Smooth muscle cell (in vitro differentiated cells): ENCODE data around the gene STK17A. TPM values are rescaled to one million over a fixed set of nuclear protein-coding genes. Genes with fewer than 3 reads are reported as not detected.
"Not testable (repeated sequence)": the region's sequence is repeated elsewhere in the genome, so short reads cannot be mapped to it uniquely, and the experiment has no call there.

ENCODE experiments used
- DNase-seq: peaks from one replicate; lab custom pipeline; 2025; ENCODE audit not compliant: unreplicated experiment; lab: John Stamatoyannopoulos, UW
- H2AFZ ChIP-seq: fragments of 200-600 bp; sonication (generic); 2 replicates; pipeline ENCODE4 v1.6.0; 2016; ENCODE audit warnings: antibody characterized with exemption, low read depth, mild to moderate bottlenecking
- H3F3A ChIP-seq: fragments of 200-600 bp; sonication (generic); 2 replicates; pipeline ENCODE4 v1.6.0; 2017; ENCODE audit warnings: antibody characterized with exemption, low read depth
- H3K27ac ChIP-seq: fragments of 200-600 bp; sonication (generic); 2 replicates; pipeline ENCODE4 v1.5.1; 2016; ENCODE audit warnings: low read depth, mild to moderate bottlenecking
- H3K27me3 ChIP-seq: fragments of 200-600 bp; sonication (generic); 2 replicates; pipeline ENCODE4 v1.6.1; 2016; ENCODE audit warnings: low read depth, mild to moderate bottlenecking
- H3K36me3 ChIP-seq: fragments of 200-600 bp; sonication (generic); 2 replicates; pipeline ENCODE4 v1.5.1; 2016; ENCODE audit warnings: low read depth
- H3K4me1 ChIP-seq: fragments of 200-600 bp; sonication (generic); 2 replicates; pipeline ENCODE4 v1.5.1; 2016; ENCODE audit warnings: low read depth
- H3K4me2 ChIP-seq: fragments of 200-600 bp; sonication (generic); 2 replicates; pipeline ENCODE4 v1.6.0; 2016; ENCODE audit warnings: mild to moderate bottlenecking
- H3K4me3 ChIP-seq: fragments of 200-600 bp; sonication (generic); 2 replicates; pipeline ENCODE4 v1.5.1; 2016; ENCODE audit warnings: mild to moderate bottlenecking
- H3K79me2 ChIP-seq: fragments of 200-600 bp; sonication (generic); 2 replicates; pipeline ENCODE4 v1.6.0; 2016; ENCODE audit warnings: low read depth, mild to moderate bottlenecking
- H3K9ac ChIP-seq: fragments of 200-600 bp; sonication (generic); 2 replicates; pipeline ENCODE4 v1.6.0; 2016; ENCODE audit warnings: low read depth
- H3K9me3 ChIP-seq: fragments of 200-600 bp; sonication (generic); replicated peaks from 2 replicates; pipeline ENCODE4 v1.5.1; 2016; ENCODE audit warnings: low read depth
- H4K20me1 ChIP-seq: fragments of 200-600 bp; sonication (generic); 2 replicates; pipeline ENCODE4 v1.6.0; 2016; ENCODE audit warnings: low read depth
- WGBS: methylation state at CpG from one replicate; pipeline ENCODE4 v1.1.7; 2016; ENCODE audit warnings: low lambda C conversion rate; 5-methylcytosine and 5-hydroxymethylcytosine counted together
- polyA plus RNA-seq: library from polyadenylated mRNA; unstranded; fragments of >200 nt; fragmentation: Nextera tagmentation; extraction: Ambion mirVana; gene quantifications from 2 replicates; pipeline ENCODE4 v1.2.1, GENCODE V29; 2016
- total RNA-seq: library from RNA; depleted of rRNA; stranded (reverse); fragments of >200 nt; gene quantifications from 2 replicates; pipeline ENCODE4 v1.2.3, GENCODE V29; 2014
- TF ChIP-seq, protein P1 (sequence below): fragments of 200-600 bp; sonication (generic); IDR thresholded peaks from 2 replicates; pipeline ENCODE4 v1.5.1; 2017; ENCODE audit warnings: borderline replicate concordance, mild to moderate bottlenecking, antibody characterized with exemption; ENCODE audit not compliant: insufficient read depth, poor library complexity, severe bottlenecking

Gene STK17A
- total and polyA plus RNA-seq, 2 experiments from 2014 or later = 21.0 to 28.2 TPM

GRCh38 chr7:43625453-43625852, 42.5 kb downstream of the STK17A start:
- Histone ChIP-seq H3K4me1 (no peaks in the 10 kb centered on the region), H3K27ac (no peak overlapping the region), H3K4me3 (no peak overlapping the region), H3K79me2 (peaks cover 5% of the 10 kb centered on the region), H3K27me3 (no peaks in the 10 kb centered on the region), H3K36me3 (peaks cover 7% of the 10 kb centered on the region), H2AFZ (no peak overlapping the region), H3K4me2 (no peak overlapping the region), H4K20me1 (peaks cover 10% of the 10 kb centered on the region), H3K9me3 (no peaks in the 10 kb centered on the region), H3F3A (peaks cover 4% of the 10 kb centered on the region), H3K9ac (no peak overlapping the region)
- TF ChIP-seq, protein P1, sequence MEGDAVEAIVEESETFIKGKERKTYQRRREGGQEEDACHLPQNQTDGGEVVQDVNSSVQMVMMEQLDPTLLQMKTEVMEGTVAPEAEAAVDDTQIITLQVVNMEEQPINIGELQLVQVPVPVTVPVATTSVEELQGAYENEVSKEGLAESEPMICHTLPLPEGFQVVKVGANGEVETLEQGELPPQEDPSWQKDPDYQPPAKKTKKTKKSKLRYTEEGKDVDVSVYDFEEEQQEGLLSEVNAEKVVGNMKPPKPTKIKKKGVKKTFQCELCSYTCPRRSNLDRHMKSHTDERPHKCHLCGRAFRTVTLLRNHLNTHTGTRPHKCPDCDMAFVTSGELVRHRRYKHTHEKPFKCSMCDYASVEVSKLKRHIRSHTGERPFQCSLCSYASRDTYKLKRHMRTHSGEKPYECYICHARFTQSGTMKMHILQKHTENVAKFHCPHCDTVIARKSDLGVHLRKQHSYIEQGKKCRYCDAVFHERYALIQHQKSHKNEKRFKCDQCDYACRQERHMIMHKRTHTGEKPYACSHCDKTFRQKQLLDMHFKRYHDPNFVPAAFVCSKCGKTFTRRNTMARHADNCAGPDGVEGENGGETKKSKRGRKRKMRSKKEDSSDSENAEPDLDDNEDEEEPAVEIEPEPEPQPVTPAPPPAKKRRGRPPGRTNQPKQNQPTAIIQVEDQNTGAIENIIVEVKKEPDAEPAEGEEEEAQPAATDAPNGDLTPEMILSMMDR = no peak
- no peak for DNase-seq

- DNase-seq = no peak
- Histone ChIP-seq H3K9me3 (no peaks in the 10 kb centered on the region), H3K36me3 (peaks cover 7% of the 10 kb centered on the region), H3K4me1 (no peaks in the 10 kb centered on the region), H3F3A (peaks cover 4% of the 10 kb centered on the region), H4K20me1 (peaks cover 10% of the 10 kb centered on the region), H3K4me3 (no peak overlapping the region), H3K27ac (no peak overlapping the region), H3K9ac (no peak overlapping the region), H3K27me3 (no peaks in the 10 kb centered on the region), H3K79me2 (peaks cover 5% of the 10 kb centered on the region), H3K4me2 (no peak overlapping the region), H2AFZ (no peak overlapping the region)
- 99% methylated on average over 4 of the region's 4 CpGs for WGBS
- TF ChIP-seq, protein P1 = no peak
Measured at GRCh38 chr7:43625980-43626379, 43.1 kb downstream of the STK17A start.

DNA sequence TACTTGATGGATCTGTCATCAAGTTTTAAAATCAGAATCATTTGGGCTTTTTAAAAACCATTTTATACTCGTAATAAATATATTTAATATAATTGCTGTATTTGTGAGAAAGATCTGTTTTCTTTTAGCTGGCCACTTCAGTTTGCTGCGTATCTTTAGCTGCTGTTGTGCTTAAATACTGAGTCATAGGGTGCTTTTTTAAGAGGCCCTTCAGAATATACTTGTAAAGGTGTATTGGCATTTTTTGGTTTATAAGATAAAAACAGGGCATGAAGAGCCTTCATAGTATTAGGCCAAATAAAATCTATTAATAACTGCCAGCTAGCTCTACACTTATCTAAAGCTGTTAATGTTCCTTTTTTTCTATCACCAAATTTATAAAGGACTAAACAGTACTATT, 43.8 kb downstream of the STK17A start:
- WGBS = 93% methylated on average over 2 of the region's 2 CpGs
- Histone ChIP-seq H3K36me3 (peaks cover 7% of the 10 kb centered on the region), H3K27ac (no peak overlapping the region)

GRCh38 chr7:43627798-43628197, 44.9 kb downstream of the STK17A start:
- H3K4me3 ChIP-seq, H3K27me3 ChIP-seq, H4K20me1 ChIP-seq, H3K4me1 ChIP-seq, DNase-seq, H3K79me2 ChIP-seq, H3K4me2 ChIP-seq, H3K36me3 ChIP-seq, H3K9ac ChIP-seq, H3K27ac ChIP-seq, H3F3A ChIP-seq, H2AFZ ChIP-seq, H3K9me3 ChIP-seq: not testable (repeated sequence)
- WGBS = 98% methylated on average over 3 of the region's 3 CpGs

More for the DNA sequence above, 43.8 kb downstream of the STK17A start:
- TF ChIP-seq, protein P1 = no peak
- H3K9ac ChIP-seq = no peak overlapping the region
- no peaks in the 10 kb centered on the region for H3K27me3 ChIP-seq
- H2AFZ ChIP-seq = no peak overlapping the region
- H3F3A ChIP-seq = peaks cover 1% of the 10 kb centered on the region
- H3K4me2 ChIP-seq = no peak overlapping the region
- no peaks in the 10 kb centered on the region for H3K9me3 ChIP-seq
- H4K20me1 ChIP-seq = peaks cover 7% of the 10 kb centered on the region
- H3K79me2 ChIP-seq = peaks cover 5% of the 10 kb centered on the region
- no peak for DNase-seq
- H3K4me3 ChIP-seq = no peak overlapping the region
- no peaks in the 10 kb centered on the region for H3K4me1 ChIP-seq
